HG03066 (cell line): ENCODE results near the gene SORCS3.

Experiments
- ATAC-seq: cut with Tn5 transposase; IDR thresholded peaks from one replicate; pipeline ENCODE4 v1.9.1; 2021; ENCODE audit warnings: low read depth; ENCODE audit not compliant: unreplicated experiment

Gene SORCS3

GRCh38 chr10:104824380-104825006 is 183.4 kb downstream of the SORCS3 start:
- no peak for ATAC-seq

DNA sequence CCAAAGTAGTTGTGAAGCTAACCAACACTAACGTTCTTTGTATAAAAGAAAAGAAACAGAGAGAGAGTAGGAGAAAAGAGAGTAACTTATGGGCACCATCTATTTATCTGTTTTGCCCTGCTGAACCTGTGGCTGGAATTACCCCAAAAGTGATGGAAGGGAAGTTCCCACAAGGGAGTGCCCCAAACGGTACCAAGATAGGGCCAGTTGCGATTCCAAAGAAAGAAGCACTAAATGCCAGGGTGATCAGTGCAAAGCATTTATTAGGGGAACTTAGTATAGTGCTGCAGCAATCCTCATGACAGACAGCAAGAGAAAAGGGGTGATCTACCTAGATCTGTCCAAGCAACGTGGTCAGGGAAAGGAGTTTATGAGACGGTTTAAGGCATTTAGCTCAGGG is 190.2 kb downstream of the SORCS3 start:
- ATAC-seq, result no peak

DNA sequence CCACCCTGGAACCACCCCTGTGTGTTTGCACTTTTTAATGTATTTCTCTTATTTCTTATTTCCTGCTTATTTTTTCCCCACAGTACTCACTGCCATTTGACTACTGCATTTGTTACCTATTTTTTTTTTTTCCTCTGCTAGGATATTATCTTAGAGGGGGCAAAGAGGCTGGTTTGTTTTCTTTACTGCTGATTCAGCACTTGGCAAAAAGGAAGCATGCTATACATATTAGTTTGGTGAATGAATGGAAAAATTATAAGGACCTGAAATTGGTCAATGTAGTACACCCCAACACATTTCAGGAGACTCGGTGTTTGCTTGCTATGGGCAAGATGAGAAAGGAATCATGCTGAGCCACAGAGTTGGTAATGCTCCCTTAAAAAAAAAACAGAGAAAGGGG is 193.5 kb downstream of the SORCS3 start:
- no peak for ATAC-seq

GRCh38 chr10:104835422-104835821 is 194.3 kb downstream of the SORCS3 start:
- no peak for ATAC-seq

DNA sequence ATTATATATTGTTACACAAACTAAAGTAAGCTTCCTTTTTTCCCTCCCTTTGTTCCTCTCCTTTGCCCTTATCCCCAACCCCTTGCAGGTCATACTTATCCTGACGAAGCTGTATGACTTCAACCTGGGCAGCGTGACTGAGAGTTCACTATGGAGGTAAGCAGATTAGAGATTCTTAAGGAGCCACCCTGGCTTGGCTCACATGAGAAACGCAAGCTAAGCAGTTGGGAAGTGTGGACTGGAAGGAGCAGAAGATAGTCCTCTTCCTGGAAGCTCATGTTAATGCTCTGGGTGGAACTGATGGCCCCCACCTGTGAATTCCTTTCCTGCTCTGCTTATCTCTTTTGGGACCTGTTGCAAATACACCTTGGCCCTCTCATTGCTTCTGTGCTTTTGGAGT is 201.6 kb downstream of the SORCS3 start:
- ATAC-seq, result no peak

- no peak for ATAC-seq
These were observed 203.0 kb downstream of the SORCS3 start for GRCh38 chr10:104844073-104844472.

GRCh38 chr10:104850023-104850422 is 208.9 kb downstream of the SORCS3 start:
- no peak for ATAC-seq

DNA sequence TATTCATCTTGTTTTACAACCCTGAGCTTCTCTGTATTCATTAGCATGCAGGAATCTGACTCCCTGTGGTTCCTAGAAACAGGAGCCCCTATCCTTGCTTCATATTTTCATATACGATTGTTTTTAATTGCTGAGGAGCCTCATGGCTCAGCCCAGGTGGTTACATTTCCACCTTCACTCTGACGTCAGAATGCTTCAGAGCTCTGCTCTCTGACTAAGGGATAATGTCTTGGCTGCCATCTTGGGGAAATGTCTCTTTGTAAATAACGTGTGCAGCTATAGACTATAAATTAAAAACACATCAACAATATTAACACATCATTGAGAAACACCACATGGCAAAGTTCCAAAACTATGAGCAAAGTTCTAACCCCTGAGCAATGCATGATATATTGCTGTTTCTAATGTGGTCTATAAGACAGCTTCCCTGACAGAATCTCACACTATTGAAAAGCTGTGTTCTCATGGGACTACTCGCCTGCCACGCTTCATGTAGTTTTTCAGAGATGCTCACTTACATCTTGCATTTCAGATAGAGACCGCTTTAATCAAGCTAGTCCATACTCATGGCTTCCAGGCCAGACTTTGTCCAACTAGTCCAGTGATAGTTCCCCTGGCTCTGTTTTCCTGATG is 227.0 kb downstream of the SORCS3 start:
- no peak for ATAC-seq

DNA sequence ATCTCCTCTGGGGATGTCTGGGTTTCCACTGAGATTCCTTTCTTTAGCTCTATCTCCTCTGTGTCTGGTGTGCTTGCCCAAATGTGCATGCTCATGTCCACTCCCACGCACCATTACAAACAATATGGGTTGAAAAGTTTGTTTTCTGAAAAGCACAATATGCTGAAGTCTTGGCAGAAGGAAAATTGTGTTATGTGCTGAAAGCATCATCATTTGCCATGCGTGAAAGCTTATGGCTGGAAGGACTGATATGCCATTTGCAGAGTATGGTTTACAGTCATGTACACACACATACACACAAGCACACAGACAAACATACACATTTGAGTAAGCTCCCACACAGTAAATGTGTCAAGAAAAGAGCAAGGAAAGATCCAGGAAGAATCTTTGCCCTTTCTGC is 231.6 kb downstream of the SORCS3 start:
- no peak for ATAC-seq

- no peak for ATAC-seq
These were observed 232.1 kb downstream of the SORCS3 start for GRCh38 chr10:104873161-104873560.

DNA sequence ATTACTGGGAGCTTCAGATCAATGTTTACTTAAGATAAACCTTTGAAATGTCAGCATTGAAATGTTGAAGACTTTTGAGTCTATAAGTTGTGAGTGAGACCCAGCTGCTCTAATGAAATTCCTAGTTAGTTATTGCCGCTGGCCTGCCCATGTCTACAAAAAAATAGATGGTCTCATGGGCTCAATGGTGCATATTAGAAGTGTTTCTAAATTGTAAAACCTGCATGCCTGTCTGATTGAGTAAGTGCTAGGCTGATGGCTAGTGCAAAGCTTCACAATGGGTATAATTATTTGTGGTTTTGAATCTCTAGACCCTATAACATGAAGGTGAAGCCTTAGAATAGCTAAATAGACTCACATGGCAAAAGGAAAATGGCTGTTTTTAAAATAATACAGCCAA is 234.5 kb downstream of the SORCS3 start:
- ATAC-seq, result no peak

GRCh38 chr10:104880624-104881398 is 239.7 kb downstream of the SORCS3 start:
- ATAC-seq, result no peak

DNA sequence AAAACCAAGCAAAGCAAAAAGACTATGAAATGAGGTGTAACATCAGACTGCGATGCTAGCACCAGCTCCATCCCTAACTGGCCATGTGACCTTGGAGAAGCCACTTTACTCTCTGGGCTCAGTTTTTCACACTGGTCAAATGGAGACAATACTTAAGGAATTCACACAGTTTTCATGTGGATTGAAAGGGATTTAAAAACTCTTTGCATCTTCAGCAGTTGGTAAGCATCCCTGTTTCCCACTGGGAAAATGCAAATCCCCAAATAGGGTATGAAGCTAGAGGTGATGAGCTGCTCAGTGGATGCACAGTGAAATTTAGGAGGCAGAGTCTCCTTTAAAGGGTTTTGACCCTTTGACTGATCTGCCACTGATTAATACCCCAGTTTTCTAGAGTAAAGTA is 240.7 kb downstream of the SORCS3 start:
- ATAC-seq, result no peak

GRCh38 chr10:104892879-104893617 is 252.0 kb downstream of the SORCS3 start:
- ATAC-seq, result no peak

- ATAC-seq, result no peak
These were observed 252.6 kb downstream of the SORCS3 start for GRCh38 chr10:104893701-104894100.

- no peak for ATAC-seq
These were observed 253.6 kb downstream of the SORCS3 start for GRCh38 chr10:104894681-104895080.

DNA sequence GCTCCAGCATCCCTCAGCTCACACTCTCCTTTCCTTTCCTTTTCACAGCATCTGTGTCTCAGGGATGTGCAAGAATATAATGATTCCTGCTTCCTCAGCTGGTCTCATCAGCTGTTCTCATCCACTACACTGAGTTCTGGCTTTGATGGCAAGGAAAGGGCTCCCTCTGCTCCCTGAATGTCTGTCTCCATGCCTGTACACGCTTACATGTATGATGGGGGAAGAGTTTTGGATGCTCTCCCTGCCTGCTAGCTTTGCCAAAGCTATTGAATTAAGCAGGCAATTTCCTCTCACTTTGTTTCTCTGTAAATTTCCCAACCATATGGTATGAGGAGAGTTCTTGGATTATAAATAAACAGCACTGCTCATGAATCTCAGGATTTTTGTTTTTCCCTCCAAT is 254.5 kb downstream of the SORCS3 start:
- no peak for ATAC-seq

- no peak for ATAC-seq
These were observed 254.9 kb downstream of the SORCS3 start for GRCh38 chr10:104895981-104896380.

GRCh38 chr10:104897696-104898095 is 256.6 kb downstream of the SORCS3 start:
- no peak for ATAC-seq

- ATAC-seq, result no peak
These were observed 258.7 kb downstream of the SORCS3 start for GRCh38 chr10:104899779-104900178.

DNA sequence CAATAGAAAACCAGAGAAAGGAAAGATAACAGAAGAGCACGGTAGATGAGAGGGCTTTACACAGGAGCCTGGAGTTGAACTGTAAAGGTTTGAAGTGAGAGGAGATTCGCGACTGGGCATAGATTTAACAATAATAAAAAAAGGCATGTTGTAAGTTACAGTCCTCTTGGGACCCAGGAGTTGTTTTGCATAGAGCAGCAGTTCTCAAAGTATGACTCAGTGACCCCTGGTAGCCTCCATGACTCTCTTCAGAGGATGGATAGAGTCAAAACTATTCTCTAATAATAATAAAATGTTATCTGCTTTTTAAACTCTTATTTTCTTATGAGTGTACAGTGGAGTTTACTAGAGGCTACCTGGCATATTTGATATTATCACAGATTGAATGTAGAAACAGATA is 262.3 kb downstream of the SORCS3 start:
- no peak for ATAC-seq
